Ishikawa (cell line): ENCODE data around the gene VTN.

Experiments
- CEBPB ChIP-seq: IDR thresholded peaks from 2 replicates; pipeline ENCODE4 v1.6.1; 2012
- CREB1 ChIP-seq: IDR thresholded peaks from 2 replicates; pipeline ENCODE4 v1.6.1; 2012; ENCODE audit warnings: low read depth
- EGR1 ChIP-seq: IDR thresholded peaks from 2 replicates; pipeline ENCODE4 v1.6.1; 2012
- EP300 ChIP-seq: IDR thresholded peaks from 2 replicates; pipeline ENCODE4 v1.6.1; 2012; ENCODE audit warnings: borderline replicate concordance
- FOXM1 ChIP-seq: IDR thresholded peaks from 2 replicates; pipeline ENCODE4 v1.6.1; 2012; ENCODE audit warnings: low read depth, borderline replicate concordance
- MAX ChIP-seq: IDR thresholded peaks from 2 replicates; pipeline ENCODE4 v1.6.1; 2012
- NFIC ChIP-seq: IDR thresholded peaks from 2 replicates; pipeline ENCODE4 v1.6.1; 2012
- RAD21 ChIP-seq: IDR thresholded peaks from 2 replicates; pipeline ENCODE4 v1.6.1; 2012; ENCODE audit warnings: low read depth
- REST ChIP-seq: IDR thresholded peaks from 2 replicates; pipeline ENCODE4 v1.6.1; 2012; ENCODE audit warnings: low read depth, mild to moderate bottlenecking
- TAF1 ChIP-seq: IDR thresholded peaks from 2 replicates; pipeline ENCODE4 v1.6.1; 2012; ENCODE audit warnings: low read depth, mild to moderate bottlenecking
- TCF12 ChIP-seq: IDR thresholded peaks from 2 replicates; pipeline ENCODE4 v1.6.1; 2012; ENCODE audit warnings: low read depth
- TEAD4 ChIP-seq: IDR thresholded peaks from 2 replicates; pipeline ENCODE4 v1.6.1; 2012
- USF1 ChIP-seq: IDR thresholded peaks from 2 replicates; pipeline ENCODE4 v1.6.1; 2012
- YY1 ChIP-seq: IDR thresholded peaks from 2 replicates; pipeline ENCODE4 v1.6.1; 2012; ENCODE audit warnings: low read depth
- ZBTB7A ChIP-seq: IDR thresholded peaks from 2 replicates; pipeline ENCODE4 v1.6.1; 2012; ENCODE audit warnings: low read depth

The VTN gene

GRCh38 chr17:28348979-28349378 is 21.1 kb downstream of the VTN start:
- TF ChIP-seq CREB1 (no peak), NFIC (no peak), EGR1 (no peak), REST (no peak), USF1 (no peak), RAD21 (no peak), CEBPB (no peak), EP300 (no peak), ZBTB7A (no peak), TAF1 (no peak), TCF12 (no peak), YY1 (no peak), FOXM1 (no peak), MAX (no peak), TEAD4 (no peak)

- peak; percentile 57 for TF ChIP-seq NFIC
- peak; percentile 61 for TF ChIP-seq TEAD4
- peak; percentile 3; the same call in 1 of the 2 replicates for TF ChIP-seq EP300
- no peak for TF ChIP-seq FOXM1
- no peak for TF ChIP-seq MAX
Measured at GRCh38 chr17:28347261-28347891, 22.7 kb downstream of the VTN start.

GRCh38 chr17:28346746-28347246 is 23.3 kb downstream of the VTN start:
- TF ChIP-seq TCF12 (no peak), ZBTB7A (no peak), RAD21 (peak; percentile 26; the same call in 1 of the 2 replicates), EGR1 (no peak), YY1 (no peak), NFIC (no peak)

GRCh38 chr17:28346199-28346580 is 23.9 kb downstream of the VTN start:
- no peak for TF ChIP-seq TEAD4
- TF ChIP-seq TCF12, result no peak

- no peak for TF ChIP-seq ZBTB7A
- no peak for TF ChIP-seq CREB1
- TF ChIP-seq USF1, result peak; percentile 39
Measured at GRCh38 chr17:28345419-28346198, 24.5 kb downstream of the VTN start.

GRCh38 chr17:28344435-28344901 is 25.6 kb downstream of the VTN start:
- TF ChIP-seq USF1, result no peak
- no peak for TF ChIP-seq FOXM1

GRCh38 chr17:28344011-28344410 is 26.1 kb downstream of the VTN start:
- TF ChIP-seq NFIC, result no peak
- TF ChIP-seq ZBTB7A, result no peak
- TF ChIP-seq CEBPB, result no peak
- no peak for TF ChIP-seq TEAD4

- no peak for TF ChIP-seq TEAD4
- no peak for TF ChIP-seq USF1
- no peak for TF ChIP-seq EGR1
- TF ChIP-seq YY1, result no peak
- TF ChIP-seq NFIC, result no peak
Measured at GRCh38 chr17:28343491-28343932, 26.6 kb downstream of the VTN start.
